Measurements from ENCODE around the gene SHISAL1. TPM values are rescaled to one million over a fixed set of nuclear protein-coding genes. Genes with fewer than 3 reads are reported as not detected.
A peak's percentile ranks its signal among the peaks of the same experiment; 100 is the strongest.

Gene SHISAL1
- total RNA-seq, 1 donor from 2014 or later: 0.71 TPM

- TF ChIP-seq, protein P1, sequence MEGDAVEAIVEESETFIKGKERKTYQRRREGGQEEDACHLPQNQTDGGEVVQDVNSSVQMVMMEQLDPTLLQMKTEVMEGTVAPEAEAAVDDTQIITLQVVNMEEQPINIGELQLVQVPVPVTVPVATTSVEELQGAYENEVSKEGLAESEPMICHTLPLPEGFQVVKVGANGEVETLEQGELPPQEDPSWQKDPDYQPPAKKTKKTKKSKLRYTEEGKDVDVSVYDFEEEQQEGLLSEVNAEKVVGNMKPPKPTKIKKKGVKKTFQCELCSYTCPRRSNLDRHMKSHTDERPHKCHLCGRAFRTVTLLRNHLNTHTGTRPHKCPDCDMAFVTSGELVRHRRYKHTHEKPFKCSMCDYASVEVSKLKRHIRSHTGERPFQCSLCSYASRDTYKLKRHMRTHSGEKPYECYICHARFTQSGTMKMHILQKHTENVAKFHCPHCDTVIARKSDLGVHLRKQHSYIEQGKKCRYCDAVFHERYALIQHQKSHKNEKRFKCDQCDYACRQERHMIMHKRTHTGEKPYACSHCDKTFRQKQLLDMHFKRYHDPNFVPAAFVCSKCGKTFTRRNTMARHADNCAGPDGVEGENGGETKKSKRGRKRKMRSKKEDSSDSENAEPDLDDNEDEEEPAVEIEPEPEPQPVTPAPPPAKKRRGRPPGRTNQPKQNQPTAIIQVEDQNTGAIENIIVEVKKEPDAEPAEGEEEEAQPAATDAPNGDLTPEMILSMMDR (IDR thresholded peaks at IDR 0.05; ENCODE audit: insufficient read depth, low read length, poor library complexity, severe bottlenecking): no peak
- H3K27me3 ChIP-seq (ENCODE audit: control insufficient read depth, insufficient read depth, low read length): peaks cover under 1% of the 10 kb centered on the region
- H3K4me3 ChIP-seq (ENCODE audit: low read depth, low read length): no peak overlapping the region
- H3K36me3 ChIP-seq (ENCODE audit: control insufficient read depth, insufficient read depth, low read length): no peaks in the 10 kb centered on the region
- DNase-seq (ENCODE audit: low read depth): peak; percentile 41
These were observed 938 bp downstream of the SHISAL1 start for GRCh38 chr22:44311855-44312170.

DNA sequence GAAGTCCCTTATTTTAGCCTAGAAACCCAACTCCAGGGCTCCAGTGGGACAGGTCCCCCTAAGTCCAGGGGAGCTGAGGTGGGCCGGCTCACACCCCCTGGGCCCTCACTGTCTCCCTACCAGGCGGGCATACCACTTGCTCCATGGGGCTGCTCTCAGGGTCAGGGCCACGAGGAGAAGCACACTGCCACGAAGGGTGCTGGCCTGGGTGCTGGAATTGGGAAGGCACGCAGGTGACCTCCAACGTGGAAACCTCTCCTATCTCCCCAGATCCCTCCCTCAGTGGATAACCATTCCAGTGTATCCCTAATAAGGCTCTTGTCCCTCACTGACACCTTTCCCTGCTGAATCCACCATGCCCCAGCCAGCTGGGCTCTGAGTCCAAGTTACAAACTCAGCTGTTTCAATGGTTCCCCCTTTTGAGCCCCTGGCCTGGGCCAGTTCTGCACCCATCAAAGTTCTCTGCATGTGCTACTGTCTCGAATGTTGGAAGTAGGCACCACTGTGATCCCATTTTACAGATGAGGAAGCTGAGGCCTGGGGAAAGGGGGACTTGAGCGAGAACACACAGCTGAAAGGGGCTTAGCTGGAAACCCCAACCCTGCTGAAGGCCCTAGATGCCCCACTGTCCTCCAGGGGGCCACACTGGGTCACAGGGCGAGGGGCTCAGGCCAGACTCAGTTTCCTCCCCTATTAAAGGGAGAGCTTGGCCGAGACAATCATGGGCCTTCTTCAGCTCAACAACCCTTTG, 1.5 kb downstream of the SHISAL1 start:
- no peak for DNase-seq (ENCODE audit: low read depth)
- Histone ChIP-seq H3K27me3 (ENCODE audit: control insufficient read depth, insufficient read depth, low read length) (no peaks in the 10 kb centered on the region), H3K4me3 (ENCODE audit: low read depth, low read length) (no peak overlapping the region), H3K36me3 (ENCODE audit: control insufficient read depth, insufficient read depth, low read length) (no peaks in the 10 kb centered on the region)
- TF ChIP-seq, protein P1 (IDR thresholded peaks at IDR 0.05; ENCODE audit: insufficient read depth, low read length, poor library complexity, severe bottlenecking): no peak

DNA sequence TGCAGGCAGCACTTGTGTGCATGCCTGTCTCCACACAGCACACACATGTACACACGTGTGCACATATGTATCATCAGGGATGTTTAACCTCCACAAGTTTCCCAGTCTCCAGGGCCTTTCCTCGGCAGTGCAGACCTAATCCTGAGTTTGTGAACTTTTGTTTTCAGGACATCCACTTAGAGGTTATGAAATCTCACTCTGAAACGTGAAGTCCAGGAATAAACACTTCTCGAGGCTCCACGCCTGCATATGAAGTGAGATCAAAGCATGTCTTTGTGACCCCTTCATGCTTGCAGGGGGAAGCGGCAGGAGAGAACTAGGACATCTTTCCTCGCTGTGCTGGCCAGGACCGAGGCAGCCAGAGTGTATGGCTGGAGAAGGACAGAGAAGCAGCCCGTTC, 3.1 kb downstream of the SHISAL1 start:
- Histone ChIP-seq H3K4me3 (ENCODE audit: low read depth, low read length) (no peak overlapping the region), H3K36me3 (ENCODE audit: control insufficient read depth, insufficient read depth, low read length) (no peaks in the 10 kb centered on the region), H3K27me3 (ENCODE audit: control insufficient read depth, insufficient read depth, low read length) (no peaks in the 10 kb centered on the region)
- no peak for DNase-seq (ENCODE audit: low read depth)
- TF ChIP-seq, protein P1 (IDR thresholded peaks at IDR 0.05; ENCODE audit: insufficient read depth, low read length, poor library complexity, severe bottlenecking): no peak

GRCh38 chr22:44309137-44309536, 3.6 kb downstream of the SHISAL1 start:
- H3K36me3 ChIP-seq (ENCODE audit: control insufficient read depth, insufficient read depth, low read length): no peaks in the 10 kb centered on the region
- no peak overlapping the region for H3K4me3 ChIP-seq (ENCODE audit: low read depth, low read length)
- TF ChIP-seq, protein P1 (IDR thresholded peaks at IDR 0.05; ENCODE audit: insufficient read depth, low read length, poor library complexity, severe bottlenecking): no peak
- H3K27me3 ChIP-seq (ENCODE audit: control insufficient read depth, insufficient read depth, low read length): no peaks in the 10 kb centered on the region
- DNase-seq (ENCODE audit: low read depth): peak; percentile 79

GRCh38 chr22:44307509-44308169, 5.1 kb downstream of the SHISAL1 start:
- H3K27me3 ChIP-seq (ENCODE audit: control insufficient read depth, insufficient read depth, low read length): no peaks in the 10 kb centered on the region
- no peak for DNase-seq (ENCODE audit: low read depth)
- TF ChIP-seq, protein P1 (IDR thresholded peaks at IDR 0.05; ENCODE audit: insufficient read depth, low read length, poor library complexity, severe bottlenecking): no peak
- H3K36me3 ChIP-seq (ENCODE audit: control insufficient read depth, insufficient read depth, low read length): no peaks in the 10 kb centered on the region
- no peak overlapping the region for H3K4me3 ChIP-seq (ENCODE audit: low read depth, low read length)

All from kidney epithelial cell (primary cell).